Measurements from ENCODE around the gene DESI1.
"Not testable (repeated sequence)": the region's sequence is repeated elsewhere in the genome, so short reads cannot be mapped to it uniquely, and the experiment has no call there.

DESI1 gene

GRCh38 chr22:41564563-41564962, 56.3 kb downstream of the DESI1 start:
- no peak overlapping the region for H3K27ac ChIP-seq

GRCh38 chr22:41563051-41563711, 57.7 kb downstream of the DESI1 start:
- no peak overlapping the region for H3K4me3 ChIP-seq

More at GRCh38 chr22:41564563-41564962, 56.3 kb downstream of the DESI1 start:
- no peak overlapping the region for H3K4me3 ChIP-seq

GRCh38 chr22:41562461-41562860, 58.4 kb downstream of the DESI1 start:
- Histone ChIP-seq H3K4me3 (no peak overlapping the region), H3K27ac (no peak overlapping the region)

More at GRCh38 chr22:41563051-41563711, 57.7 kb downstream of the DESI1 start:
- peak overlapping the region in 1 of 21 experiments; percentile 35 for H3K27ac ChIP-seq

- H3K27ac ChIP-seq, result peak overlapping the region in 1 of 21 experiments; percentile 10
- H3K4me3 ChIP-seq, result no peak overlapping the region
Measured at GRCh38 chr22:41561788-41562187, 59.1 kb downstream of the DESI1 start.

GRCh38 chr22:41561335-41561734, 59.5 kb downstream of the DESI1 start:
- H3K27ac ChIP-seq, result peak overlapping the region in 1 of 21 experiments; percentile 10
- H3K4me3 ChIP-seq, result no peak overlapping the region

GRCh38 chr22:41560095-41560471, 60.8 kb downstream of the DESI1 start:
- H3K27ac ChIP-seq, result no peak overlapping the region
- no peak overlapping the region for H3K4me3 ChIP-seq

GRCh38 chr22:41558241-41558630, 62.6 kb downstream of the DESI1 start:
- H3K4me3 ChIP-seq, H3K27ac ChIP-seq: not testable (repeated sequence)

GRCh38 chr22:41557401-41558240, 63.2 kb downstream of the DESI1 start:
- H3K27ac ChIP-seq, result no peak overlapping the region
- H3K4me3 ChIP-seq, result no peak overlapping the region

- Histone ChIP-seq H3K4me3 (no peak overlapping the region), H3K27ac (no peak overlapping the region)
Measured at GRCh38 chr22:41556561-41556960, 64.3 kb downstream of the DESI1 start.

GRCh38 chr22:41555325-41555982, 65.4 kb downstream of the DESI1 start:
- no peak overlapping the region for H3K27ac ChIP-seq

GRCh38 chr22:41551877-41552582, 68.8 kb downstream of the DESI1 start:
- H3K4me3 ChIP-seq, result no peak overlapping the region
- no peak overlapping the region for H3K27ac ChIP-seq

More at GRCh38 chr22:41555325-41555982, 65.4 kb downstream of the DESI1 start:
- H3K4me3 ChIP-seq, result no peak overlapping the region

- no peak overlapping the region for H3K27ac ChIP-seq
Measured at GRCh38 chr22:41550952-41551491, 69.8 kb downstream of the DESI1 start.

GRCh38 chr22:41548830-41549211, 72.0 kb downstream of the DESI1 start:
- no peak overlapping the region for H3K27ac ChIP-seq
- H3K4me3 ChIP-seq, result no peak overlapping the region

More at GRCh38 chr22:41550952-41551491, 69.8 kb downstream of the DESI1 start:
- H3K4me3 ChIP-seq, result no peak overlapping the region

All from skin epidermis (tissue), 12 donors.